Iris pigment epithelial cell (primary cell): ENCODE measurements around the gene PDRG1.

Source experiments
- DNase-seq: peaks from one replicate; pipeline ENCODE4 v3.0.0-alpha.2; 2011; ENCODE audit warnings: low read depth

Gene PDRG1

DNA sequence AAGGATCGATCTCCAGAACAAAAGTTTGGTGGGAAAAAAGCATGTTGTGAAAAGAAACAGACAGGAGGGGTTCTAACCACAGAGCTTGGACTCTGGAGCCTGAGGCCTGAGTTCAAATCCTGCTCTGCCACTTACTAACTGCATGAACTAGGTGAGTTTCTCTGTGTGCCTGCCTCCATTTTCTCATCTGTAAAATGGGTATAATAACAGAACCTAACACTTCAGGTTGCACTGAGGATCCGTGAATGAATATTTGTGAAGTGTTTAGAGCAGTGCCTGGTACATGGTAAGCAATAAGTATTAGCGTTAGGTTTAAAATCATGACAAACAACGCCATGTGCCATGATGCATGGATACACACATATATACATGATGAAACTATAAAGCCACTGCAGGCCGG, 44.8 kb downstream of the PDRG1 start:
- DNase-seq = no peak

- no peak for DNase-seq
These were observed 45.8 kb downstream of the PDRG1 start for GRCh38 chr20:31906001-31906400.

DNA sequence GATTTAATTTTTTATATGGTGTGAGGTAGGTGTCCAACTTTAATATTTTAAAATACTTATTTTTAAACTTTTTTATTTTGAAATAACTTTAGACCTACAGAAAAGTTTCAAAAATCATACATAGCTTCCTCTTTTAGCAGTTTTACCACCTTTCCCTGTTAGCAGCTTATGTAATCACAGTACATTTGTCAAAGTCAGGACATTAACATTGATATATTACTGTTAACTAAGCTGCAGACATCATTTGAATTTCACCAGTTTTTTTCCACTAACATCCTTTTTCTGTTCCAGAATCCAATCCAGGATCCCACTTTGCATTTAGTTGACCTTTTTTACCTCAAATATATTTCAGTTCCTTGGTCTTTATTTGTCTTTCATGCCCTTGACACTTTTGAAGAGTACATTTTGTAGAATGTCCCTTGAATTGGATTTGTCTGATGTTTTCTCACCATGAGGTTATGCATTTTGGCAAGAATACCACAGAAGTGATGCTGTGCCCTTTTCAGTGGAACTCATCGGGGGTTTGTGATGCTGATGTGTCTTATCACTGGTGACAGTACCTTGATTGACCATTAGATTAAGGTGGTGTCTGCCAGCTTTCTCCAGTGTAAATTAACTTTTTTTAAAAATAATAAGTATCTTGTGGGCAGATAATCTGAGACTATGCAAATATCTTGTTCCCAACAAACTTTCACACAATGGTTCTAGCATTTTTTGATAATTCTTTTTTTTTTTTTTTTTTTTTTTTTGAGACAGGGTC, 48.0 kb downstream of the PDRG1 start:
- no peak for DNase-seq

- no peak for DNase-seq
These were observed 50.2 kb downstream of the PDRG1 start for GRCh38 chr20:31901615-31902014.

DNA sequence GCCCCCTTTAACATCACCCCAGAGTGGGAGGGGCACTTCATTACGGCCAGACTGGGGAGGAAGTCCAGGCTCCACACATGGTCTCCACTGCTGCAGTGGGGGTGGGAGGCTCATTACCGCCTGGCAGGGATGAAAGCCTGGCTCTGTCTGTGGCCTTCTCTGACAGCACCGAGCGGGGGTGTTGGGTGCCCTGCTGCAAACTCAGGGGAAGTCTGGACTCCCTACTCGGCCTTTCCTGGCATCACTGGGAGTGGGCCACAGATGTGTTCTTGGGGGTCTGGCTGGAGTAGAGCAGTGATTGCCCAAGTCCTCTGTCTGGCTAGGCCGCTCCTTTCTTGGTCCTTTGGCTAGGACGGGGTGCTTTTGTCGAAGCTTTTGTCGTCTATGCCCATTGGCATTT, 54.3 kb downstream of the PDRG1 start:
- DNase-seq = no peak

GRCh38 chr20:31896049-31896448, 55.8 kb downstream of the PDRG1 start:
- no peak for DNase-seq

- peak; percentile 59 for DNase-seq
These were observed 56.7 kb downstream of the PDRG1 start for GRCh38 chr20:31894980-31895675.
